ENCODE measurements around the gene MAP3K4. TPM values are rescaled to one million over a fixed set of nuclear protein-coding genes. Genes with fewer than 3 reads are reported as not detected.

Gene MAP3K4
- total RNA-seq, 1 donor from 2014 or later, result 51.6 TPM

DNA sequence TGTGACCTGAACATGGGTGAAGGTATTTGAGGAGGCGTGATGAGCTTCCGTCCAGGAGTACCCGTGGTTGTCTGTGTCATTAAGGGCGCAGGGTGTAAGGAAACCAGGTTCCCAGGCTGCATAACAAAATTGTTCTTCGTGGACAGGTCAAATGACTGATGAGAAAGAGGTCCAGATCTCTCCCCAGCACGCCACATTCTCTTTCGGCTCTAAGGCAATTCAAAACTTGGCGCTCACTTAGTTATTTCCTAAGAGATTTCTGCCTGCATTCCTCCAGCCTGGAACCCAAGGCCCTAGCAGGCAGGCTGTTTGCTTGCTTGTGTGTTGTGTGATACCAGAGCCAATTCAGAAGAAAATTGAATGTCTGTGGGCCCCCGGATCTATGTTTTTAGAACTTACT is 142.4 kb downstream of the MAP3K4 start:
- Mint-ChIP-seq H3K9me3 (no peaks in the 10 kb centered on the region), H3K4me3 (no peak overlapping the region), H3K27ac (no peak overlapping the region), H3K27me3 (no peaks in the 10 kb centered on the region), H3K4me1 (ENCODE audit: unreplicated experiment) (peaks cover 6% of the 10 kb centered on the region), H3K36me3 (peaks cover 48% of the 10 kb centered on the region)
- no peak for TF ChIP-seq CTCF (conservative IDR thresholded peaks at IDR 0.05)
- no peak for DNase-seq (ENCODE audit: extremely low spot score, unreplicated experiment)

DNA sequence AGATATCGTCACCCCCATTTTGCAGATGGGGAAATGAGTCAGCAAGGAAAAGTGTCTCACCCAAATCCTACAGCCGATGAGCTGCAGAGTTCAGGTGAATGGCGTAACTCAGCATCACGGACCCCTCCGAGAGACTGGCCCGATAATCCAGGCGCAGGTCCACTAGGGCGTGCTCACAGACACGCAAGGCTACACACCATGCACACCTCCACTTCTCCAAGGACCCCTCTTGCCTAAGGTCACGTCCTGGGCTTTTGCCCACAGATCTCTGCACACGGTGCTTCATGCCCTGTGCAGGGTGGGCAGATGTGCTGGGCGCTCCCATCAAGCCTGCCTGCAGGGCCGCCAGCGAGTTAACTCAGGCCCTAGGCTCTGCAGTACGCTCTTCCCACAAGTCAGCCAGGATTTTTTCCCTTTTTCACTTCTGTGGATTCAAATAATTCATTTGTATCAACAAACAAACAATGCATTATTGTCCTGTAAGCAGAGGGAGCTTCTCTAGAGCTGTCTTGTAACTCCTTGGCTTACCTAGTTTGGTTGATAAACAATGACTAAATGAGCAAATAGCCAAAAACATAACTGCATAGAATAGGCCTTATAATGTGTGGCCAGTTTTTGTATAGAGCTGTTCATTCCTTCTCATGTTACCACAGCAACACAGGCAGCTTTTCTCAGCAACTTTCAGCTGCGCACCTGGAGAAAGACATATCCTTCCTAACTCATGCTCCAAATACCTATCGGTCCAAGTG is 143.2 kb downstream of the MAP3K4 start:
- Mint-ChIP-seq H3K36me3 (peaks cover 40% of the 10 kb centered on the region), H3K4me3 (no peak overlapping the region)

GRCh38 chr6:161135695-161136591 is 144.4 kb downstream of the MAP3K4 start:
- H3K9me3 Mint-ChIP-seq, result no peaks in the 10 kb centered on the region
- H3K27ac Mint-ChIP-seq, result peak overlapping the region; percentile 18
- H3K27me3 Mint-ChIP-seq, result no peaks in the 10 kb centered on the region
- peaks cover 6% of the 10 kb centered on the region for H3K4me1 Mint-ChIP-seq (ENCODE audit: unreplicated experiment)
- no peak for DNase-seq (ENCODE audit: extremely low spot score, unreplicated experiment)
- TF ChIP-seq CTCF (conservative IDR thresholded peaks at IDR 0.05), result no peak
- H3K4me3 Mint-ChIP-seq, result no peak overlapping the region
- H3K36me3 Mint-ChIP-seq, result peaks cover 30% of the 10 kb centered on the region

More for the DNA sequence above, 143.2 kb downstream of the MAP3K4 start:
- no peak overlapping the region for H3K27ac Mint-ChIP-seq
- no peaks in the 10 kb centered on the region for H3K27me3 Mint-ChIP-seq
- H3K4me1 Mint-ChIP-seq (ENCODE audit: unreplicated experiment), result peaks cover 6% of the 10 kb centered on the region
- TF ChIP-seq CTCF (conservative IDR thresholded peaks at IDR 0.05), result no peak
- no peak for DNase-seq (ENCODE audit: extremely low spot score, unreplicated experiment)
- H3K9me3 Mint-ChIP-seq, result no peaks in the 10 kb centered on the region

GRCh38 chr6:161136655-161137054 is 145.1 kb downstream of the MAP3K4 start:
- Mint-ChIP-seq H3K9me3 (no peaks in the 10 kb centered on the region), H3K36me3 (peaks cover 30% of the 10 kb centered on the region), H3K4me1 (ENCODE audit: unreplicated experiment) (peaks cover 6% of the 10 kb centered on the region), H3K27me3 (no peaks in the 10 kb centered on the region), H3K4me3 (no peak overlapping the region), H3K27ac (no peak overlapping the region)
- DNase-seq (ENCODE audit: extremely low spot score, unreplicated experiment), result no peak
- TF ChIP-seq CTCF (conservative IDR thresholded peaks at IDR 0.05), result no peak

- DNase-seq (ENCODE audit: extremely low spot score, unreplicated experiment), result no peak
- Mint-ChIP-seq H3K4me3 (no peak overlapping the region), H3K9me3 (no peaks in the 10 kb centered on the region), H3K27me3 (no peaks in the 10 kb centered on the region), H3K36me3 (peaks cover 33% of the 10 kb centered on the region), H3K27ac (no peak overlapping the region), H3K4me1 (ENCODE audit: unreplicated experiment) (peaks cover 6% of the 10 kb centered on the region)
- TF ChIP-seq CTCF (conservative IDR thresholded peaks at IDR 0.05), result no peak
These were observed 145.8 kb downstream of the MAP3K4 start for GRCh38 chr6:161137320-161137719.
